ENCODE measurements around the gene HECW1. TPM values are rescaled to one million over a fixed set of nuclear protein-coding genes. Genes with fewer than 3 reads are reported as not detected.

Gene HECW1
- total RNA-seq, 3 donors from 2014 or later (not counting 1 experiment from before 2014, with no cell fraction given), result not detected

GRCh38 chr7:43138710-43139109 is 26.3 kb downstream of the HECW1 start:
- DNase-seq (no peak), ATAC-seq (no peak)
- Mint-ChIP-seq H3K36me3 (no peaks in the 10 kb centered on the region), H3K4me1 (no peaks in the 10 kb centered on the region), H3K9me3 (no peaks in the 10 kb centered on the region), H3K27ac (no peak overlapping the region), H3K27me3 (ENCODE audit: low read depth in 2 of 2) (peaks cover 11 to 29% of the 10 kb centered on the region in 2 donors), H3K4me3 (no peak overlapping the region)
- Histone ChIP-seq H3K4me1 (ENCODE audit: control insufficient read depth, insufficient read depth, low read length) (no peaks in the 10 kb centered on the region), H3K27me3 (ENCODE audit: control insufficient read depth, insufficient read depth, low read length) (no peaks in the 10 kb centered on the region), H3K4me3 (ENCODE audit: low read length) (no peak overlapping the region), H3K27ac (ENCODE audit: low read length) (no peak overlapping the region), H3K36me3 (ENCODE audit: control insufficient read depth, insufficient read depth, low read length) (no peaks in the 10 kb centered on the region), H3K9me3 (ENCODE audit: control insufficient read depth, insufficient read depth, low read length) (no peaks in the 10 kb centered on the region)
- TF ChIP-seq CTCF (IDR thresholded peaks at IDR 0.05), result no peak
- 90% methylated on average over 2 of the region's 4 CpGs for WGBS (ENCODE audit: insufficient coverage)
- intact Hi-C loops (cut with micrococcal nuclease), result no loop called here

GRCh38 chr7:43139137-43139536 is 26.7 kb downstream of the HECW1 start:
- peaks cover 11 to 28% of the 10 kb centered on the region in 2 donors for H3K27me3 Mint-ChIP-seq (ENCODE audit: low read depth in 2 of 2)
- TF ChIP-seq CTCF (IDR thresholded peaks at IDR 0.05), result no peak
- ATAC-seq (no peak), DNase-seq (no peak)
- Histone ChIP-seq H3K4me3 (ENCODE audit: low read length) (no peak overlapping the region), H3K36me3 (ENCODE audit: control insufficient read depth, insufficient read depth, low read length) (no peaks in the 10 kb centered on the region), H3K27ac (ENCODE audit: low read length) (no peak overlapping the region), H3K9me3 (ENCODE audit: control insufficient read depth, insufficient read depth, low read length) (no peaks in the 10 kb centered on the region), H3K4me1 (ENCODE audit: control insufficient read depth, insufficient read depth, low read length) (no peaks in the 10 kb centered on the region), H3K27me3 (ENCODE audit: control insufficient read depth, insufficient read depth, low read length) (no peaks in the 10 kb centered on the region)
- no peak overlapping the region for H3K27ac Mint-ChIP-seq
- H3K4me1 Mint-ChIP-seq, result no peaks in the 10 kb centered on the region
- 95% methylated on average over 1 of the region's 2 CpGs for WGBS (ENCODE audit: insufficient coverage)
- intact Hi-C loops (cut with micrococcal nuclease), result no loop called here
- H3K4me3 Mint-ChIP-seq, result no peak overlapping the region
- no peaks in the 10 kb centered on the region for H3K9me3 Mint-ChIP-seq
- no peaks in the 10 kb centered on the region for H3K36me3 Mint-ChIP-seq

GRCh38 chr7:43140186-43140585 is 27.7 kb downstream of the HECW1 start:
- no peaks in the 10 kb centered on the region for H3K36me3 Mint-ChIP-seq

More at GRCh38 chr7:43140186-43140585, 27.7 kb downstream of the HECW1 start:
- Histone ChIP-seq H3K36me3 (ENCODE audit: control insufficient read depth, insufficient read depth, low read length) (no peaks in the 10 kb centered on the region), H3K27me3 (ENCODE audit: control insufficient read depth, insufficient read depth, low read length) (no peaks in the 10 kb centered on the region), H3K27ac (ENCODE audit: low read length) (no peak overlapping the region), H3K4me3 (ENCODE audit: low read length) (no peak overlapping the region), H3K4me1 (ENCODE audit: control insufficient read depth, insufficient read depth, low read length) (no peaks in the 10 kb centered on the region), H3K9me3 (ENCODE audit: control insufficient read depth, insufficient read depth, low read length) (no peaks in the 10 kb centered on the region)
- no peak for TF ChIP-seq CTCF (IDR thresholded peaks at IDR 0.05)
- Mint-ChIP-seq H3K27me3 (ENCODE audit: low read depth in 2 of 2) (peaks cover 11 to 22% of the 10 kb centered on the region in 2 donors), H3K4me1 (no peaks in the 10 kb centered on the region), H3K9me3 (no peaks in the 10 kb centered on the region), H3K4me3 (no peak overlapping the region), H3K27ac (no peak overlapping the region)
- WGBS (ENCODE audit: insufficient coverage), result 94% methylated on average over 7 of the region's 7 CpGs
- no peak for DNase-seq
- ATAC-seq, result no peak
- intact Hi-C loops (cut with micrococcal nuclease), result no loop called here

Measured in natural killer cell (primary cell).